ENCODE measurements around the gene DEGS2. TPM values are rescaled to one million over a fixed set of nuclear protein-coding genes. Genes with fewer than 3 reads are reported as not detected.

Gene DEGS2
- total RNA-seq, 5 donors from 2014 or later (not counting 1 experiment from before 2014, with no cell fraction given), result 0.19 to 0.79 (median 0.49) TPM; not detected in 1

DNA sequence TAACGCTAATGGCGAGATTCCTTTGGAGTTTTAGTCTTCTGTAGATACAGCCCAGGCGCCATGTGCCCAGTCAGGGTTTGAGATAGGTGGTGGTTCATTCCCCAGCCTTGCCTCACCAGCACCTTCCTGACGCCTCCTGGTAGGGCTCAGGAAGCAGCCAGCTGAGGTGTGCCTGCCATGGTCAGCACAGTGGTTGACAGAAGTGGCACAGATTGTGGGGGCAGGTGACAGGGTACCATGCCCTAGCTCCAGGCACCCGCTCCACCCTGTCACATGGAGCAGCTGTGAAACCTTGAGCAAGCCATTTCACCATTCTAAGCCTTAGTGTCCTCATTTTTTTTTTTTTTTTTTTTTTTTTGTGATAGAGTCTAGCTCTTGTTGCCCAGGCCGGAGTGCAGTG, 48.6 kb downstream of the DEGS2 start:
- H3K27me3 Mint-ChIP-seq, result no peaks in the 10 kb centered on the region
- H3K27me3 ChIP-seq (replicated peaks in 1 of 2; ENCODE audit: control insufficient read depth in 2 of 2, extremely low read depth in 1 of 2, insufficient read depth in 2 of 2, low read length in 1 of 2), result no peaks in the 10 kb centered on the region
- WGBS (ENCODE audit: insufficient coverage), result 100% methylated on average over 1 of the region's 6 CpGs
- ChIA-PET POLR2A (interaction anchor here in 1 of 2 donors (0.6 kb wide), 1 partner anchor 124 kb away, joined by 5 read pairs; no protein-coding TSS in a partner anchor), CTCF (interaction anchor here in 1 of 2 donors (0.7 to 11.2 kb wide), 4 partner anchors 38 to 106 kb away, joined by 3 to 174 read pairs (median 4); no protein-coding TSS in a partner anchor)
- H3K9me3 ChIP-seq, result no peaks in the 10 kb centered on the region
- no peak overlapping the region for H3K4me3 ChIP-seq (ENCODE audit: control insufficient read depth in 1 of 2, extremely low read depth in 1 of 2, low read length in 1 of 2)
- H3K36me3 ChIP-seq (ENCODE audit: control insufficient read depth in 2 of 2, extremely low read depth in 1 of 2, insufficient read depth in 1 of 2, low read length in 1 of 2), result peaks cover 26 to 97% of the 10 kb centered on the region in 2 donors
- peaks cover 66 to 70% (median 68%) of the 10 kb centered on the region in 3 donors for H3K4me1 Mint-ChIP-seq
- H3K9me3 Mint-ChIP-seq, result no peaks in the 10 kb centered on the region
- DNase-seq (no peak), ATAC-seq (replicated peaks in 1 of 4) (no peak)
- peaks cover 22 to 79% of the 10 kb centered on the region in 2 experiments for H3K4me1 ChIP-seq (ENCODE audit: control insufficient read depth in 1 of 2, extremely low read depth in 1 of 2, insufficient read depth in 2 of 2, low read length in 2 of 2)
- H3K36me3 Mint-ChIP-seq, result peaks cover 48% of the 10 kb centered on the region
- H3K27ac Mint-ChIP-seq, result no peak overlapping the region
- no peak overlapping the region for H3K4me3 Mint-ChIP-seq
- no peak overlapping the region for H3K27ac ChIP-seq (ENCODE audit: low read length)

DNA sequence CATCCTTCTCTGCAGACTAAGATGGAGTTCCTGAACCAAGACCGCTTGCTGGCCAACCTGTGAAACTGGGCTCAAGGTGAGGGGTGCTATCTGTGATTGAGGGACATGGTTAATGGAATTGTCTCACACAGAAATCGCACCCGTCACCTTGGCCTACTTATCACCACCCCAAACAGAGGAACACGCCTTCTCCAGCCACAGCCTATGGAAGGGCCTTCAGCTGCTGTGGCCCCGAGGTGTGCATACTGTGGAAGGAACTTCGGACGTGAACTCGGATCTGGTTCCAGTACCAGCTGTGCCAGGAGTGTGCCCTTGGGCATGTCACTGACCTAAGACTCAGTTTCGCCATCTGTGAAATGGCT, 49.9 kb downstream of the DEGS2 start:
- WGBS (ENCODE audit: insufficient coverage), result 100% methylated on average over 4 of the region's 9 CpGs
- DNase-seq (no peak), ATAC-seq (replicated peaks in 1 of 4) (no peak)
- ChIA-PET CTCF (interaction anchor here (0.7 to 11.2 kb wide), 6 partner anchors 13 to 127 kb away, joined by 3 to 174 read pairs (median 12); no protein-coding TSS in a partner anchor), POLR2A (no interaction called here)
- Mint-ChIP-seq H3K4me3 (peak overlapping the region in 1 of 3 donors; percentile 54), H3K27ac (peak overlapping the region; percentile 94 to 96), H3K27me3 (no peaks in the 10 kb centered on the region), H3K36me3 (peaks cover 45% of the 10 kb centered on the region), H3K9me3 (no peaks in the 10 kb centered on the region), H3K4me1 (peaks cover 72 to 79% (median 75%) of the 10 kb centered on the region in 3 donors)
- Histone ChIP-seq H3K27me3 (replicated peaks in 1 of 2; ENCODE audit: control insufficient read depth in 2 of 2, extremely low read depth in 1 of 2, insufficient read depth in 2 of 2, low read length in 1 of 2) (no peaks in the 10 kb centered on the region), H3K36me3 (ENCODE audit: control insufficient read depth in 2 of 2, extremely low read depth in 1 of 2, insufficient read depth in 1 of 2, low read length in 1 of 2) (peaks cover 29 to 95% of the 10 kb centered on the region in 2 donors), H3K27ac (ENCODE audit: low read length) (no peak overlapping the region), H3K4me3 (ENCODE audit: control insufficient read depth in 1 of 2, extremely low read depth in 1 of 2, low read length in 1 of 2) (no peak overlapping the region), H3K9me3 (no peaks in the 10 kb centered on the region), H3K4me1 (ENCODE audit: control insufficient read depth in 1 of 2, extremely low read depth in 1 of 2, insufficient read depth in 2 of 2, low read length in 2 of 2) (peaks cover 34 to 84% of the 10 kb centered on the region in 2 experiments)

DNA sequence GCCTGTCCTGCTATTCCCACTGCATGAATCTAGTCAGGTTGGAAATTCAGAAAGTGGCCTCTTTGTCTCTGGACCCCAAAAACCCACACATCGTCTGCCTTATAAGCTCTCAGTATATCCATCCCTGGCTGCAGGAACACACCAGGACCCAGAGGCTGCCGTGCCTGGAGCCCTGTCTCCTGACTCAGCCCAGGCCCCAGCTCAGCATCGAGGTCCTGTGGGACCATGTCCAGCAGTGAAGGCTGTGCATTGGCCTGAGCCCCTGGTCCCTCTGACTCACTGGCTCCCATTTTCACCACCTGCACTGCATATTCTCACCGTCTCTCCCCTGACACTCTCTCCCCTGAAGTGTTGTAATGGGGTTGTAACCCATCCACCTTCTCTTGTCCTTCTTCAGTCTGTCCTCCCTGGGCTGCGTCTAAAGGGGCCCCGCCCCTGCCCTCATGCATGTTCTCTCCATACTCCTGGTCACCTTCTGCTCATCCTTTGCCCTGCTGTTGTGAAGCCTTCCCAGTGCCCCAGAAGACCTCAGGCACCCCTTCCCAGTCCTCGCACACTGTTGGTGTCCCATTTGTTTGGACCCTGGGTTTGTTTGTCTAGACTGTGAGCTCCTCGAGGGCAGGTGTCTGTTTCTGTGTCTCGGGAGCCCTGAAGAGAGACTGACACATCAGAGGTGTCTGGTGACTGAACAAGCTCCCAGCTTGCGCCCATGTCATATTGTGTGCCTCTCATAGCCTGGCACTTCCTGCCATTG, 50.4 kb downstream of the DEGS2 start:
- H3K9me3 ChIP-seq, result no peaks in the 10 kb centered on the region
- DNase-seq (no peak), ATAC-seq (replicated peaks in 1 of 4) (no peak)
- Mint-ChIP-seq H3K4me1 (peaks cover 78 to 84% (median 80%) of the 10 kb centered on the region in 3 donors), H3K9me3 (no peaks in the 10 kb centered on the region), H3K4me3 (peak overlapping the region in 1 of 3 donors; percentile 81), H3K27me3 (no peaks in the 10 kb centered on the region), H3K27ac (peak overlapping the region; percentile 94 to 96), H3K36me3 (peaks cover 50% of the 10 kb centered on the region)
- POLR2A ChIA-PET, result no interaction called here
- WGBS (ENCODE audit: insufficient coverage), result 57% methylated on average over 5 of the region's 10 CpGs
- H3K4me3 ChIP-seq (ENCODE audit: control insufficient read depth in 1 of 2, extremely low read depth in 1 of 2, low read length in 1 of 2), result no peak overlapping the region
- peak overlapping the region; percentile 43 for H3K27ac ChIP-seq (ENCODE audit: low read length)
- H3K27me3 ChIP-seq (replicated peaks in 1 of 2; ENCODE audit: control insufficient read depth in 2 of 2, extremely low read depth in 1 of 2, insufficient read depth in 2 of 2, low read length in 1 of 2), result no peaks in the 10 kb centered on the region
- H3K36me3 ChIP-seq (ENCODE audit: control insufficient read depth in 2 of 2, extremely low read depth in 1 of 2, insufficient read depth in 1 of 2, low read length in 1 of 2), result peaks cover 27 to 95% of the 10 kb centered on the region in 2 donors
- CTCF ChIA-PET, result interaction anchor here (0.7 to 11.2 kb wide), 14 partner anchors 10 to 128 kb away, joined by 3 to 174 read pairs (median 9); partner anchors contain the start of gene EVL (in 1 of the 2)
- peaks cover 37 to 83% of the 10 kb centered on the region in 2 experiments for H3K4me1 ChIP-seq (ENCODE audit: control insufficient read depth in 1 of 2, extremely low read depth in 1 of 2, insufficient read depth in 2 of 2, low read length in 2 of 2)

DNA sequence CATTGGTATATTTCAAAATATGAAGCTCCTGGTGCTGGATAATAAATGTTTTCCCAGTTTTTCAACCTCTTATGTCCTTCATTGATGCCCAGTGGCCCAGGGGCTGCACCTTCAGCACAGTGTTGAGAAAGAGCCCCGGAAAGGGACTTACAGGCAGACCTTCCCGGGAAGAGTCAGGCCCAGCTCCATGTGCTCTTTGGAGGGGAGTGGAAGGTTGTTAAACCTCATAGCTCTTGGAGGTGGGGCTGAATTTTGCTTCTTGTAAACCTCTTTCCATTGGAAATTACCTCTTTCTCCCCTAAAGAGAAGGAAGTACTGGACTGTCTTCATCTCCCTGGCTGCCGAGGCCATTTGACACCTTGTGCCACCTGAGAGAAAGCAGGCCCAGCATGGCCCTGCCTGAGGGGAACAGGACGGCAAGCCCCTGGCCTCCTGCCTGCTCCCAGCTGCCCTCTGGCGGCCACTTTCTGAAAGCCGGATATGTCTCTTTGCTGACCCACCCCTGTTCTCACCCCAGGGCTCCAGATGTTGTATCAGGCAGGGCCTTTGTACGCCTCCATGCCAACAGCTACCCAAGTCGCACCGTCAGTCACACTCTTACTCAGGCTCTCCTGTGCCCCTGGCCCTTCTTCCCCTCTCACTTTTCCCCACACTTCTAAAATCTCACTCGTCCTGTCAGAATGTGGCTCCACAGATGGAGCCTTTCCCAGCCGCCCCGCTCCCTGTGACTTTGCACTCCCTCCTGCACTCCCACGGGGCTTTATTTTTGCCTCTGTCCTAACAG, 51.2 kb downstream of the DEGS2 start:
- Histone ChIP-seq H3K4me3 (ENCODE audit: control insufficient read depth in 1 of 2, extremely low read depth in 1 of 2, low read length in 1 of 2) (no peak overlapping the region), H3K36me3 (ENCODE audit: control insufficient read depth in 2 of 2, extremely low read depth in 1 of 2, insufficient read depth in 1 of 2, low read length in 1 of 2) (peaks cover 26 to 95% of the 10 kb centered on the region in 2 donors), H3K27ac (ENCODE audit: low read length) (peak overlapping the region; percentile 81), H3K4me1 (ENCODE audit: control insufficient read depth in 1 of 2, extremely low read depth in 1 of 2, insufficient read depth in 2 of 2, low read length in 2 of 2) (peaks cover 45 to 85% of the 10 kb centered on the region in 2 experiments), H3K27me3 (replicated peaks in 1 of 2; ENCODE audit: control insufficient read depth in 2 of 2, extremely low read depth in 1 of 2, insufficient read depth in 2 of 2, low read length in 1 of 2) (no peaks in the 10 kb centered on the region), H3K9me3 (no peaks in the 10 kb centered on the region)
- peak overlapping the region; percentile 94 to 96 for H3K27ac Mint-ChIP-seq
- CTCF ChIA-PET, result interaction anchor here (0.6 to 11.2 kb wide), 27 partner anchors 9 to 137 kb away, joined by 3 to 174 read pairs (median 5); partner anchors contain the start of gene EVL (in 2 of the 2)
- peaks cover 81 to 85% (median 81%) of the 10 kb centered on the region in 3 donors for H3K4me1 Mint-ChIP-seq
- DNase-seq (peak; percentile 67 to 92 (median 85)), ATAC-seq (replicated peaks in 1 of 4) (peak; percentile 64 to 68 (median 66))
- 35% methylated on average over 10 of the region's 13 CpGs for WGBS (ENCODE audit: insufficient coverage)
- no peaks in the 10 kb centered on the region for H3K9me3 Mint-ChIP-seq
- peak overlapping the region in 1 of 3 donors; percentile 81 for H3K4me3 Mint-ChIP-seq
- peaks cover 51% of the 10 kb centered on the region for H3K36me3 Mint-ChIP-seq
- POLR2A ChIA-PET, result interaction anchor here (0.5 to 1.2 kb wide), 5 partner anchors 9 to 42 kb away, joined by 3 to 6 read pairs (median 3); no protein-coding TSS in a partner anchor
- H3K27me3 Mint-ChIP-seq, result no peaks in the 10 kb centered on the region

DNA sequence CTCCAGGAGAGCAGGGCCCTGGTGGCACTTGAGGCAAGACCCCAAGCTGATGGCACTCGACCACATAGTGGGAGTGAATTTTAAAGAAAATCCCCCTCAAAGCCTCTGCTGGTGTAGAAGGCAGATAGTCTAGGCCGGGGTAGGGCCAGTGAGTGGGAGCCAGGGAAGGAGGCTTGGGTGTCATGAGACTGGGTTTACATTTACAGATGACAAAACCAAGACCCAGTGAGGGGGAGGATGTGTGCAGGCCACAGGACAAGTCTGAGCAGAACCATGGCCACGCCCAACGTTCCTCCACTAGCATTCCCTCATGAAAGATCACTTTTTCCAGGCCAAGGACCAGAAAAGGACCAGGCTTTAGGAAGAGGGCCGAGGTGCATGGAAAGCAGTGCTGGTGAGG, 52.2 kb downstream of the DEGS2 start:
- no peak for ATAC-seq (replicated peaks in 1 of 4)

More for the DNA sequence above, 52.2 kb downstream of the DEGS2 start:
- Histone ChIP-seq H3K4me1 (ENCODE audit: control insufficient read depth in 1 of 2, extremely low read depth in 1 of 2, insufficient read depth in 2 of 2, low read length in 2 of 2) (peaks cover 54 to 88% of the 10 kb centered on the region in 2 experiments), H3K4me3 (ENCODE audit: control insufficient read depth in 1 of 2, extremely low read depth in 1 of 2, low read length in 1 of 2) (no peak overlapping the region), H3K27ac (ENCODE audit: low read length) (peak overlapping the region; percentile 81), H3K36me3 (ENCODE audit: control insufficient read depth in 2 of 2, extremely low read depth in 1 of 2, insufficient read depth in 1 of 2, low read length in 1 of 2) (peaks cover 22 to 94% of the 10 kb centered on the region in 2 donors), H3K27me3 (replicated peaks in 1 of 2; ENCODE audit: control insufficient read depth in 2 of 2, extremely low read depth in 1 of 2, insufficient read depth in 2 of 2, low read length in 1 of 2) (no peaks in the 10 kb centered on the region), H3K9me3 (no peaks in the 10 kb centered on the region)
- 88% methylated on average over 1 of the region's 5 CpGs for WGBS (ENCODE audit: insufficient coverage)
- peak overlapping the region; percentile 94 to 96 for H3K27ac Mint-ChIP-seq
- H3K9me3 Mint-ChIP-seq, result no peaks in the 10 kb centered on the region
- DNase-seq, result peak in 1 of 35 experiments; percentile 16
- peaks cover 81 to 85% (median 81%) of the 10 kb centered on the region in 3 donors for H3K4me1 Mint-ChIP-seq
- H3K4me3 Mint-ChIP-seq, result peak overlapping the region in 1 of 3 donors; percentile 81
- POLR2A ChIA-PET, result interaction anchor here (0.6 to 1.2 kb wide), 4 partner anchors 7 to 38 kb away, joined by 3 to 6 read pairs (median 4); no protein-coding TSS in a partner anchor
- H3K36me3 Mint-ChIP-seq, result peaks cover 48% of the 10 kb centered on the region
- CTCF ChIA-PET, result interaction anchor here (0.6 to 11.2 kb wide), 13 partner anchors 22 to 125 kb away, joined by 3 to 174 read pairs (median 5); partner anchors contain the start of gene EVL (in 1 of the 2)
- H3K27me3 Mint-ChIP-seq, result no peaks in the 10 kb centered on the region

All from T-cell (primary cell).